A673 (cell line): Measurements from ENCODE around the gene TNFRSF4.

Experiments
- CTCF ChIP-seq: fragments of 300-800, 200-600 bp; sonication (generic); conservative IDR thresholded peaks from 2 replicates; pipeline ENCODE4 v1.5.1; 2017; ENCODE audit warnings: low read depth, mild to moderate bottlenecking, antibody characterized with exemption, low read length, moderate library complexity, mixed read lengths
- EZH2 ChIP-seq: fragments of 200-600 bp; sonication (generic); IDR thresholded peaks from 2 replicates; pipeline ENCODE4 v1.6.1; 2017; ENCODE audit warnings: borderline replicate concordance, low read depth, mild to moderate bottlenecking, mixed read lengths, antibody characterized with exemption, low read length; ENCODE audit not compliant: poor library complexity, severe bottlenecking

- TF ChIP-seq CTCF (no peak), EZH2 (no peak)
These were observed 13.7 kb downstream of the TNFRSF4 start for GRCh38 chr1:1199961-1200875.
